ENCODE results near the gene NUP58.

GRCh38 chr13:25330541-25330940 is 29.1 kb downstream of the NUP58 start:
- TF ChIP-seq CTCF (IDR thresholded peaks at IDR 0.05) (no peak), POLR2A (IDR thresholded peaks at IDR 0.05) (no peak), EP300 (IDR thresholded peaks at IDR 0.05) (no peak)

Measured in tibial nerve (tissue), 4 donors.